ENCODE data around the gene TOP1.
"Not testable (repeated sequence)": the region's sequence is repeated elsewhere in the genome, so short reads cannot be mapped to it uniquely, and the experiment has no call there.

TOP1 gene

DNA sequence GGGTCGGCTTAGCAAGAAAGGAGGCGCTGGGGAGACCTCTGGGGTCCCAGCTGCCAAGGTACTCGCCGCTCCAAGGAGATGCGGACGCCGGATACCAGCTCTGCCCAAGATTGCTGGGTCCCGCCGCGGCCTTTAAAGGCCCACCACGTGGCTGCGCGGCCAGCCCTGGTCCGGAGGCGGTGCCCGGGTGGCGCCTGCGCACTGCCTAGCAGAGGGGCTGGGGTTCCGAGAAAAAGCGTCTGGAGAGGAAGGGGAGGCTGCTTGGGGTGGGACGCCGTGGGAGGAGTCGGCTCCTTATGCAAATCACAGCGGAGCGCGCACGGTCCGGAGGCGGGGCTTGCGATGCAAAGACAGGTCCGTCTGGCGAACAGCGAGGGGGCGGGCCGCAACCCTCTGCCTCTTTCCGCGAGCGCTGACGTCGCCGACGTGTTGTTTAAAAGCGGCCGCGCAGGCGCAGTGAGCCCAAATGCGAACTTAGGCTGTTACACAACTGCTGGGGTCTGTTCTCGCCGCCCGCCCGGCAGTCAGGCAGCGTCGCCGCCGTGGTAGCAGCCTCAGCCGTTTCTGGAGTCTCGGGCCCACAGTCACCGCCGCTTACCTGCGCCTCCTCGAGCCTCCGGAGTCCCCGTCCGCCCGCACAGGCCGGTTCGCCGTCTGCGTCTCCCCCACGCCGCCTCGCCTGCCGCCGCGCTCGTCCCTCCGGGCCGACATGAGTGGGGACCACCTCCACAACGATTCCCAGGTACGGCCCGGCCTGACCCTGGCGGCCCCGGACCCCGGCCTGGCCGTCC, at the start of gene TOP1:
TOP1 (plus strand) TSS at position 464 of the 791 bp plus-strand sequence; CDS start at position 710, 246 bp downstream.
- peak; percentile 100 for DNase-seq

DNA sequence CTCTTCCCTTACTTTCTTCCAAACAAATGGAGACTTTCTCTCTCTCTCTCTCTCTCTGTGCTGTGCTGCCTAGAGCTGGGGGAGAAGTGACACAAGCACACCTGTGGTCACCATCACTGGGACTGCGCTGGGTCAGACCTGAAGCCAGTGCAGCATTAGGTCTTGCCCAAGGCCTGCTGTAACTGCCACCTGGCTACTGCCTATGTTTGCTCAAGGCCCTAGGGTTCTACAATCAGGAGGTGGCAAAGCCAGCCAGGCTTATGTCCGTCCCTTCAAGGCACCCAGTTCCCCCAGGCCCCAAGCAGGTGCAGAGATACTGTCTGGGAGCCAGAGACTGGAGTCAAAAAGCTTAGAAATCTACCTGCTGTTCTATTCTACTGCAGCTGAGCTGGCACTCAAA, 49.4 kb upstream of the TOP1 start:
- DNase-seq: peak; percentile 21

GRCh38 chr20:40980106-40980827, 48.4 kb upstream of the TOP1 start:
- DNase-seq: peak; percentile 15

GRCh38 chr20:40980828-40981310, 47.8 kb upstream of the TOP1 start:
- peak; percentile 21 for DNase-seq

DNA sequence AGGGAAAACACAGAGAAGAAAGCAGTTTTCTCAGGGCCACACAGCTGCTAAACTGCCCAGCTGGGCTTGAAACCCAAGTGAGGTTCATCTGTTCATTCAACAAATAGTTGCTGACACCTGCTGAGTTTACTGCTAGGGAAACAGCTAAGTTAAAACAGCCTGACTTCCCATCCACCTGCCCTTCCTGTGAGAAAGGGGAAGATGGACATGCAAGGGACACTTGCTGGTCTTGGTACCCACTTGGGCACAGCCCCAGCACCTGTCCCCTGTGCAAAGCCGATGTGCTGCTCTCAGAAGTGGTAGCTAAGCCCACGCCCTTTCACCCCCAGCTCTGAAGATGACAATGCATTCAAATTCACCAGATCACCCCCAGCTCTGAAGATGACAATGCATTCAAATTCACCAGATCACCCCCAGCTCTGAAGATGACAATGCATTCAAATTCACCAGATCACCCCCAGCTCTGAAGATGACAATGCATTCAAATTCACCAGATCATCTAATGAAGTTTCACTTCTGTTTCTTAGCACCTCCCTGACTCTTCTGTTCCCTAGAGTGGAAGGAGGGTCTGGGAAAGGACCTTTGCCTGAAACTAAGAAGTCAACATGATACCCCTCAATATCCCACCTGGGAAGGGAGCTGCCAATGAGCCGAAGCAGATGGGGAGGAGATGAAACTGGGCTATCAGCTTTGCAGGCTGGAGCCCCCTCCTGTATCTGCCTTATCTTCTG, 46.0 kb upstream of the TOP1 start:
- peak; percentile 40 for DNase-seq

GRCh38 chr20:40983898-40984297, 44.7 kb upstream of the TOP1 start:
- DNase-seq: no peak

- DNase-seq: peak; percentile 47
These were observed 44.1 kb upstream of the TOP1 start for GRCh38 chr20:40984496-40984895.

DNA sequence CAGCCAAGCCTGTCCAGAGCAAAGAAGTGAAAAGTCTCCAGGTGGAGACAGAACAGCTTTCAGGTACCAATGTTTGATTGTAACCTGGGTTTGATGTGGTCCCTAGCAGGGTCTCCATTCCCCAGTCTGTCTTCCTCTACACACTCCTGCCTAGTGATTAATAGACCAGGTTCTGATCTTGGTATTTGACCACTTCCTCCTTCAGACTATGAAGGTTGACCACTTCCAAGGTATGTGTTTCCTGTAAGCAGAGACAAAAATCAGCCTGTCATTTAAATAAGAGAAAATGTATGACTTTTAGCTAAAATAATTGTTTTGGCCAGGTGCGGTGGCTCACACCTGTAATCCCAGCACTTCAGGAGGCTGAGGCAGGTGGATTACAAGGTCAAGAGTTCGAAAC, 41.8 kb upstream of the TOP1 start:
- peak; percentile 42 for DNase-seq

GRCh38 chr20:40990542-40991120, 38.0 kb upstream of the TOP1 start:
- peak; percentile 81 for DNase-seq

DNA sequence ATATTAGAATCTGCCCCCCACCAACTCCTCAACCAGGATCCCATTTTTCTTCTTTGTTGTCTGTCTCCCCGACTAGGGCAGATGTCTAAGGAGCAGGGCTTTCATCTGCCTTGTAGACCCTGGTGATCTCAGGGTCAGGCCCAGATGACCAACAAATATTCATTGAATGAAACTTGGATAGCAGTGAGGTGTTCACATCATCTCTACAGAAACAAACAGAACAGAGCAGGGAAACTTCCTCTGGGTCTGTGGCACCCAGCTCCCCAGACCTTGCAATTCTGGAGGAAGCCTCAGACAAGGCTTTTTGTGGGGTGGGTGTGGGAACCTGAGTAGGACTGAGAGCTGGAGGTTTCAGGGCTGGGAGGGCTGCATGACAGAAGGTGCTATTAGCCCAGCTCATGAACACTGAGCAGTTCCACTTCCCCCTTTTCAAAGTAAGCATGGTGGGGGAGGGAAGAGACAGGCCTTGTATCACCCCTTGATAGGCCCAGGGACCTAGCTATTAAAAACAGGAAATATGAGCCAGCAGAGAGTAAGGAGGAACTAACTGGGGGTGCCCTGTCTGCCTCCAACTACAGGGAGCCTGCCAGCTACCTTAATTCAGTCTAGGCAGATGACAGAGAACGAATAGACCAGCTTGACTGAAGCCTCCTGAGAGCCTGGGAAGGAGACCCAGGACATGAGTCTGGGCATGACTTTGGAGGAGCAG, 37.3 kb upstream of the TOP1 start:
- DNase-seq: peak; percentile 53

GRCh38 chr20:40992349-40993113, 36.1 kb upstream of the TOP1 start:
- DNase-seq: no peak

DNA sequence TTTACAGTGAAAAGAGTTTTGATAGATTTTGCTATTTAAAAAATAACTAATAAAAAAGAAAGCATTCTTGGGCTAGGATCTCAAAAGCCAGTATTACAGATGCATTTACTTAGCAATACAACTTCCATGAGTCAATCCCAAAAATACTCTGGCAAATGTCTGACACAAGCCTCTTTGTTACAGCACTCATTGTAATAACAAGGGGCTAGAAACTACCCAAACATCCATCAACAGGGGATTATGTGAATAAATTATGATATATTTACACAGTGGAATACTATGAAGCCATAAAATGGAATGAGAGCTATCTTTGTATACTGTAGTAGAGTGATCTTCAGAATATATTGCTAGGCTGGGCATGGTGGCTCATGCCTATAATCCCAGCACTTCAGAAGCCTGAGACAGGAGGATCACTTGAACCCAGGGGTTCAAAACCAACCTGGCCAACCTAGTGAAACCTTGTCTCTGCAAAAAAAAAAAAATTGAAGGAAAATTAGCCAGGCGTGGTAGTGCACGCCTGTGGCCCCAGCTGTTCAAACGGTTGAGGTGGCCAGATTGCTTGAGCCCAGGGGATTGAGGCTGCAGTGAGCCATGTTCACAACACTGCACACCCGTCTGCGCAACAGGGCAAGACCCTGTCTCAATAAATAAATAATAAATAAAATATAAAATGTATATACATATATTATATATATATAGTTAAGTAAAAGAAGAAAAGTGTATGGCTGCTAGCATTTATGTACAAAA, 34.7 kb upstream of the TOP1 start:
- no peak for DNase-seq

DNA sequence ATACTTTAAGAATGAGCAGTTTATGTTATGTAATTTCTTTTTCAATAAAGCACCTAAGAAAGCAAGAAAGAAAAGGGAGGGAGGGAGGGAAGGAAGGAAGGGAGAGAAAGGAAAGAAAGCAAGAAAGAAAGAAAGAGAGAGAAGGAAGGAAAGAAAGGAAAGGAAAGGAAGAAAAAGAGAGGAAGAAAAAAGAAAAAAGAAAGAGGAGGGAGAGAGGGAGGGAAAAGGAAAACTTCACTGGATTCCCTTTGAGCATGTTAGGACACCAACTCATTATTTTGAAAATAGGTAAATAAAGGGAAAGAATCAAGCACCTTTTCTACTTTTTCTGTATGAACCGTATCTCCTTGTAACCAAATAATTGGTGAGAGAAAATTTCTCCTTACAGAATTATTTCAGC, 32.3 kb upstream of the TOP1 start:
- DNase-seq: no peak

DNA sequence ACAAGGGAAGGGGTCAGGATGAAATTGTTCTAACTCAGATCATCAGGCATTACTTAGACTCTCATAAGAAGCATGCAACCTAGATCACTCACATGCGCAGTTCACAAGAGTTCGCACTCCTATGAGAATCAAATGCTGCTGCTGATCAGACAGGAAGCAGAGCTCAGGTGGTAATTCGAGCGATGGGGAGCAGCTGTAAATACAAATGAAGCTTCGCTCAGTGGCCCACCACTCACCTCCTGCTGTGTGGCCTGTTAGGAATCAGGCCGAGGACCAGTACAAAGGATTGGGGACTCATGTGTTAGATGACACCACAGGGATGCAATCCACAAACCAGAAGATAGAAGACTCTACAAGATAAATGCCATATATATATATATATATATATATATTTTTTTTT, 31.5 kb upstream of the TOP1 start:
- no peak for DNase-seq

GRCh38 chr20:40999841-41000240, 28.8 kb upstream of the TOP1 start:
- DNase-seq: no peak

GRCh38 chr20:41000628-41001027, 28.0 kb upstream of the TOP1 start:
- no peak for DNase-seq

GRCh38 chr20:41001497-41001896, 27.1 kb upstream of the TOP1 start:
- DNase-seq: no peak

DNA sequence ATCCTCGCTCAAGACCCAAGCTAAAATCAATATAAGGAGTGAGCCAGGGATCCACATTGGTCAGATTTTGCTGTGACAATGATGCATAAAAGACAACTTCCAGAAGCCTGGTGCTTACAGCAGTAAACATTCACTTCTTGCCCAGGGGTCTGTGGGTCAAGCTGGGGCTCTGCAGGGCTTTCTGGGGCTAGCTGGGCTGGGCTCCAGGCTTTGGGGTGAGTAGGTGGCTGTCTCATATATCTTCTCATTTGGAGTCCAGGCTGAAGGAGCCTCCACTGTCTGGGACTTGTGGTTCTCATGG, 25.8 kb upstream of the TOP1 start:
- DNase-seq: no peak

- peak; percentile 84 for DNase-seq
These were observed 25.3 kb upstream of the TOP1 start for GRCh38 chr20:41003143-41003935.

DNA sequence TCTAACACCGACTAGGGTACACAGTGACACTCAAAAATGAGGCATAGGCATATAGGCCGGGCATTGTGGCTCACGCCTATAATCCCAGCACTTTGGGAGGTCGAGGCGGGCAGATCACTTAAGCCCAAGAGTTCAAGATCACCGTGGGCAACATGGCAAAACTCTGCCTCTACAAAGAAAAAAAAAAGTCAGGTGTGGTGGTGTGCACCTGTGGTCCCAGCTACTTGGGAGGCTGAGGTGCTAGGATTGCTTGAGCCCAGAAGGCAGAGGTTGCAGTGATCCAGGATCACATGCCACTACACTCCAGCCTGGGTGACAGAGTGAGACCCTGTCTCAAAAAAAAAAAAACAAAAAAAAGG, 24.7 kb upstream of the TOP1 start:
- DNase-seq: not testable (repeated sequence)
